ENCODE data around the gene PLEK. TPM values are rescaled to one million over a fixed set of nuclear protein-coding genes. Genes with fewer than 3 reads are reported as not detected.
"Not testable (repeated sequence)": the region's sequence is repeated elsewhere in the genome, so short reads cannot be mapped to it uniquely, and the experiment has no call there.

PLEK gene
- polyA plus RNA-seq, 3 donors = 351 to 708 (median 403) TPM

DNA sequence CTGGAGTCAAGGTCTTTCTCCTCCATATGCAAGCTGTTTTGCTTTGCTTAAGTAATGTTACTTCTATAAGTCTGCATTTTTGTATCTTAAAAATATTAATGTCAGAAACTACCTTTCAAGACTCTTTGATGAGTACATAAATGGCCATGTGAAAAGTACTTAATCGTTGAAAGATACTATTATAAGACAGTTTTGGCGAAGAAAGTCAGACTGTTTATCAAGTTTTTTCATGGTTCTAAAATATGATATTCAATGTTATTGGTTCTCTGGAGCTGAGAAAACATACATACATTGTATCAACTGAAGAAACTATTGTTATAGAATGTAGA is 76.9 kb downstream of the PLEK start:
- Histone ChIP-seq H4K20me1 (ENCODE audit: insufficient read depth, low read length) (no peaks in the 10 kb centered on the region), H3K9ac (ENCODE audit: insufficient read depth, low read length, poor library complexity, severe bottlenecking) (no peak overlapping the region), H3K27me3 (ENCODE audit: control insufficient read depth in 2 of 2, insufficient read depth in 2 of 2, low read length in 2 of 2) (no peaks in the 10 kb centered on the region), H3K4me2 (replicated peaks; ENCODE audit: extremely low read depth, low read length, poor library complexity, severe bottlenecking) (no peak overlapping the region), H3K36me3 (replicated peaks in 1 of 2; ENCODE audit: control insufficient read depth in 1 of 2, insufficient read depth in 2 of 2, low read length in 2 of 2) (no peaks in the 10 kb centered on the region), H3K4me3 (replicated peaks in 1 of 3; ENCODE audit: low read depth in 2 of 3, low read length in 3 of 3) (no peak overlapping the region), H3K79me2 (ENCODE audit: insufficient read depth, low read length) (peaks cover 2% of the 10 kb centered on the region), H2AFZ (ENCODE audit: insufficient read depth, low read depth, low read length, poor library complexity, severe bottlenecking) (no peak overlapping the region), H3K4me1 (ENCODE audit: control insufficient read depth in 1 of 2, insufficient read depth in 2 of 2, low read length in 2 of 2) (peaks cover 25 to 26% of the 10 kb centered on the region in 2 donors), H3K9me3 (replicated peaks in 1 of 2; ENCODE audit: control insufficient read depth in 1 of 2, insufficient read depth in 1 of 2, low read length in 2 of 2) (peaks cover 0 to under 1% of the 10 kb centered on the region in 2 donors), H3K27ac (ENCODE audit: low read depth in 1 of 2, low read length in 2 of 2) (no peak overlapping the region)
- DNase-seq = no peak
- H3K4me3 Mint-ChIP-seq = no peak overlapping the region
- no peaks in the 10 kb centered on the region for H3K36me3 Mint-ChIP-seq
- intact Hi-C loops (cut with micrococcal nuclease) = loop anchor here (1.0 to 10.0 kb wide), 4 partner anchors 75 to 320 kb away; partner anchors contain the start of gene PLEK (in 1 of the 2)
- peaks cover 0 to 3% (median under 1%) of the 10 kb centered on the region in 7 donors for H3K9me3 Mint-ChIP-seq
- TF ChIP-seq, protein P1, sequence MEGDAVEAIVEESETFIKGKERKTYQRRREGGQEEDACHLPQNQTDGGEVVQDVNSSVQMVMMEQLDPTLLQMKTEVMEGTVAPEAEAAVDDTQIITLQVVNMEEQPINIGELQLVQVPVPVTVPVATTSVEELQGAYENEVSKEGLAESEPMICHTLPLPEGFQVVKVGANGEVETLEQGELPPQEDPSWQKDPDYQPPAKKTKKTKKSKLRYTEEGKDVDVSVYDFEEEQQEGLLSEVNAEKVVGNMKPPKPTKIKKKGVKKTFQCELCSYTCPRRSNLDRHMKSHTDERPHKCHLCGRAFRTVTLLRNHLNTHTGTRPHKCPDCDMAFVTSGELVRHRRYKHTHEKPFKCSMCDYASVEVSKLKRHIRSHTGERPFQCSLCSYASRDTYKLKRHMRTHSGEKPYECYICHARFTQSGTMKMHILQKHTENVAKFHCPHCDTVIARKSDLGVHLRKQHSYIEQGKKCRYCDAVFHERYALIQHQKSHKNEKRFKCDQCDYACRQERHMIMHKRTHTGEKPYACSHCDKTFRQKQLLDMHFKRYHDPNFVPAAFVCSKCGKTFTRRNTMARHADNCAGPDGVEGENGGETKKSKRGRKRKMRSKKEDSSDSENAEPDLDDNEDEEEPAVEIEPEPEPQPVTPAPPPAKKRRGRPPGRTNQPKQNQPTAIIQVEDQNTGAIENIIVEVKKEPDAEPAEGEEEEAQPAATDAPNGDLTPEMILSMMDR (IDR thresholded peaks at IDR 0.05) = peak; percentile 60
- WGBS (ENCODE audit: insufficient coverage) = no CpG with 5 or more reads among the region's 2 CpGs
- peaks cover 29% of the 10 kb centered on the region for H3K4me1 Mint-ChIP-seq
- no peaks in the 10 kb centered on the region for H3K27me3 Mint-ChIP-seq (ENCODE audit: low read depth in 3 of 3)
- no peak overlapping the region for H3K27ac Mint-ChIP-seq

DNA sequence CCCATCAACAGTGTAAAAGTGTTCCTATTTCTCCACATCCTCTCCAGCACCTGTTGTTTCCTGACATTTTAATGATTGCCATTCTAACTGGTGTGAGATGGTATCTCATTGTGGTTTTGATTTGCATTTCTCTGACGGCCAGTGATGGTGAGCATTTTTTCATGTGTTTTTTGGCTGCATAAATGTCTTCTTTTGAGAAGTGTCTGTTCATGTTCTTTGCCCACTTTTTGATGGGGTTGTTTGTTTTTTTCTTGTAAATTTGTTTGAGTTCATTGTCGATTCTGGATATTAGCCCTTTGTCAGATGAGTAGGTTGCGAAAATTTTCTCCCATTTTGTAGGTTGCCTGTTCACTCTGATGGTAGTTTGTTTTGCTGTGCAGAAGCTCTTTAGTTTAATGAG is 81.3 kb downstream of the PLEK start:
- peaks cover 11 to 26% (median 23%) of the 10 kb centered on the region in 7 donors for H3K9me3 Mint-ChIP-seq
- H3K27ac Mint-ChIP-seq; H3K36me3 ChIP-seq (replicated peaks in 1 of 2; ENCODE audit: control insufficient read depth in 1 of 2, insufficient read depth in 2 of 2, low read length in 2 of 2); H3K4me3 Mint-ChIP-seq; H3K4me1 ChIP-seq (ENCODE audit: control insufficient read depth in 1 of 2, insufficient read depth in 2 of 2, low read length in 2 of 2); H3K4me3 ChIP-seq (replicated peaks in 1 of 3; ENCODE audit: low read depth in 2 of 3, low read length in 3 of 3); H3K36me3 Mint-ChIP-seq; H3K4me2 ChIP-seq (replicated peaks; ENCODE audit: extremely low read depth, low read length, poor library complexity, severe bottlenecking); H2AFZ ChIP-seq (ENCODE audit: insufficient read depth, low read depth, low read length, poor library complexity, severe bottlenecking); H3K79me2 ChIP-seq (ENCODE audit: insufficient read depth, low read length); H3K27me3 Mint-ChIP-seq (ENCODE audit: low read depth in 3 of 3); DNase-seq; H3K4me1 Mint-ChIP-seq; H4K20me1 ChIP-seq (ENCODE audit: insufficient read depth, low read length); H3K9ac ChIP-seq (ENCODE audit: insufficient read depth, low read length, poor library complexity, severe bottlenecking); H3K27me3 ChIP-seq (ENCODE audit: control insufficient read depth in 2 of 2, insufficient read depth in 2 of 2, low read length in 2 of 2); H3K27ac ChIP-seq (ENCODE audit: low read depth in 1 of 2, low read length in 2 of 2): not testable (repeated sequence)
- intact Hi-C loops (cut with micrococcal nuclease) = loop anchor here in 1 of 2 donors (10.0 kb wide), 1 partner anchor 162 kb away; no protein-coding TSS in a partner anchor
- peaks cover 13 to 23% of the 10 kb centered on the region in 2 donors for H3K9me3 ChIP-seq (replicated peaks in 1 of 2; ENCODE audit: control insufficient read depth in 1 of 2, insufficient read depth in 1 of 2, low read length in 2 of 2)
- WGBS (ENCODE audit: insufficient coverage) = no CpG with 5 or more reads among the region's 3 CpGs

Other genes with a start within 250 kb of the PLEK start
- gene PNO1, start 207.4 kb upstream of the PLEK start, polyA plus RNA-seq = 10 to 100 TPM in 2 of 3 donors, 1 to 10 TPM in 1; 4.7 to 14.0 (median 10.8) TPM
- 10 to 100 TPM in 2 of 3 donors, 1 to 10 TPM in 1; 8.7 to 32.6 (median 10.7) TPM for gene PPP3R1, start 112.8 kb upstream of the PLEK start, polyA plus RNA-seq
- gene CNRIP1, start 45.3 kb upstream of the PLEK start, polyA plus RNA-seq = under 1 TPM; 0.09 to 0.53 (median 0.17) TPM
- gene FBXO48, start 102.0 kb downstream of the PLEK start, polyA plus RNA-seq = under 1 TPM; 0.08 to 0.85 (median 0.31) TPM
- gene APLF, start 102.3 kb downstream of the PLEK start, polyA plus RNA-seq = 1 to 10 TPM in 2 of 3 donors, under 1 TPM in 1; 0.77 to 1.8 (median 1.2) TPM

Data from CD14-positive monocyte (primary cell).